H1 (cell line): Measurements from ENCODE around the gene WDR93. TPM values are rescaled to one million over a fixed set of nuclear protein-coding genes. Genes with fewer than 3 reads are reported as not detected.
A peak's percentile ranks its signal among the peaks of the same experiment; 100 is the strongest.

ENCODE experiments used
- CTCF ChIA-PET: fragments of 300-600 bp; sonication (Branson Sonifier 250); formaldehyde crosslinking; loops from one replicate; lab custom pipeline; 2021; ENCODE audit not compliant: partially characterized antibody; lab: Charles Lee
- POLR2A ChIA-PET: fragments of 300-600 bp; sonication (Branson Sonifier 250); formaldehyde crosslinking; loops from one replicate; lab custom pipeline; 2021; ENCODE audit warnings: inconsistent platforms; ENCODE audit not compliant: partially characterized antibody; lab: Charles Lee
- DNase-seq, 2 experiments: peaks; one replicate each; pipeline versions ENCODE4 v3.0.0 to v3.0.0-alpha.2; 2010 to 2022; ENCODE audit warnings: low spot score in 2 of 2, low read depth in 1 of 2, mixed read lengths in 1 of 2
- FAIRE-seq: peaks from 2 replicates; lab custom pipeline; 2011; peaks lifted over from hg19 to GRCh38; lab: Jason Lieb, UNC
- H2AFZ ChIP-seq: 2 replicates; pipeline ENCODE4 v1.8.1; 2012; ENCODE audit warnings: low read length, inconsistent platforms
- H2AK5ac ChIP-seq: 2 replicates; pipeline ENCODE4 v1.6.1; 2013; ENCODE audit warnings: low read depth, low read length
- H2BK120ac ChIP-seq: replicated peaks from 2 replicates; pipeline ENCODE3; 2013; ENCODE audit warnings: low read depth, low read length, inconsistent platforms
- H2BK12ac ChIP-seq: 2 replicates; pipeline ENCODE4 v1.6.1; 2013; ENCODE audit warnings: low read depth, low read length
- H2BK15ac ChIP-seq: 2 replicates; pipeline ENCODE4 v1.6.1; 2013; ENCODE audit warnings: low read length
- H2BK20ac ChIP-seq: 2 replicates; pipeline ENCODE4 v1.6.1; 2013; ENCODE audit warnings: low read length
- H2BK5ac ChIP-seq: 2 replicates; pipeline ENCODE4 v1.6.1; 2013; ENCODE audit warnings: low read depth, low read length
- H3K14ac ChIP-seq: 2 replicates; pipeline ENCODE4 v1.6.1; 2013; ENCODE audit warnings: inconsistent platforms; ENCODE audit not compliant: insufficient read length
- H3K18ac ChIP-seq: 2 replicates; pipeline ENCODE4 v1.6.1; 2013; ENCODE audit warnings: low read length; ENCODE audit errors: extremely low read depth
- H3K23ac ChIP-seq: 2 replicates; pipeline ENCODE4 v1.6.1; 2013; ENCODE audit warnings: inconsistent platforms; ENCODE audit not compliant: insufficient read length
- H3K23me2 ChIP-seq: 2 replicates; pipeline ENCODE4 v1.6.1; 2013; ENCODE audit warnings: low read depth, low read length
- H3K27ac ChIP-seq: 2 replicates; pipeline ENCODE4 v1.6.1; 2011; ENCODE audit warnings: low read depth, low read length, inconsistent platforms
- H3K27me3 ChIP-seq, 4 experiments: replicated peaks in 1 of 4; 1 replicate in 1 of 4; 2 replicates in 3 of 4; pipeline versions ENCODE4 v1.6.1 to v1.8.1; 2011 to 2013; ENCODE audit warnings: low read length in 3 of 4, mild to moderate bottlenecking in 3 of 4, inconsistent platforms in 2 of 4, mixed read lengths in 2 of 4, moderate library complexity in 1 of 4; ENCODE audit not compliant: control insufficient read depth in 3 of 4, insufficient read depth in 3 of 4; ENCODE audit errors: extremely low read depth in 1 of 4
- H3K36me3 ChIP-seq, 4 experiments: 2 replicates each; pipeline versions ENCODE4 v1.6.1 to v1.8.1; 2011 to 2013; ENCODE audit warnings: mild to moderate bottlenecking in 4 of 4, low read length in 3 of 4, moderate library complexity in 2 of 4, control low read depth in 1 of 4, inconsistent platforms in 1 of 4; ENCODE audit not compliant: insufficient read depth in 4 of 4, control insufficient read depth in 2 of 4
- H3K4ac ChIP-seq: replicated peaks from 2 replicates; pipeline ENCODE3; 2013; ENCODE audit warnings: low read length, low read depth, mixed read lengths, inconsistent platforms; ENCODE audit not compliant: insufficient read length
- H3K4me1 ChIP-seq, 4 experiments: replicated peaks in 1 of 4; 1 replicate in 1 of 4; 2 replicates in 3 of 4; pipeline versions ENCODE4 v1.6.1 to v1.8.1; 2011 to 2013; ENCODE audit warnings: low read length in 3 of 4, inconsistent platforms in 2 of 4, mixed read lengths in 1 of 4; ENCODE audit not compliant: insufficient read depth in 4 of 4, control insufficient read depth in 3 of 4
- H3K4me2 ChIP-seq, 2 experiments: 2 replicates each; pipeline versions ENCODE4 v1.6.1 to v1.8.1; 2011 to 2013; ENCODE audit warnings: low read depth in 2 of 2, low read length in 2 of 2, control low read depth in 1 of 2, inconsistent platforms in 1 of 2, mild to moderate bottlenecking in 1 of 2; ENCODE audit not compliant: insufficient read depth in 1 of 2
- H3K4me3 ChIP-seq, 4 experiments: fragments of 200-600, 300-600 bp in 1 of 4; sonication (generic), shearing (Covaris generic), sonication (Bioruptor Twin) in 1 of 4; 2 replicates each; pipeline versions ENCODE4 v1.5.1 to v1.8.1; 2011 to 2016; ENCODE audit warnings: low read length in 4 of 4, low read depth in 3 of 4, control low read depth in 2 of 4, inconsistent platforms in 2 of 4, mild to moderate bottlenecking in 2 of 4, mixed read lengths in 1 of 4, moderate library complexity in 1 of 4; ENCODE audit not compliant: insufficient read depth in 2 of 4; ENCODE audit errors: extremely low read depth in 1 of 4
- H3K56ac ChIP-seq: replicated peaks from 2 replicates; pipeline ENCODE3; 2013; ENCODE audit warnings: low read depth, mild to moderate bottlenecking, mixed read lengths, low read length, inconsistent platforms; ENCODE audit not compliant: insufficient read length
- H3K79me1 ChIP-seq: 2 replicates; pipeline ENCODE4 v1.6.1; 2013; ENCODE audit warnings: low read depth, low read length, control low read depth
- H3K79me2 ChIP-seq, 2 experiments: 2 replicates each; pipeline versions ENCODE4 v1.6.1 to v1.8.1; 2012 to 2013; ENCODE audit warnings: low read length in 2 of 2, mild to moderate bottlenecking in 2 of 2, inconsistent platforms in 1 of 2; ENCODE audit not compliant: insufficient read depth in 2 of 2, control insufficient read depth in 1 of 2
- H3K9ac ChIP-seq, 4 experiments: replicated peaks in 1 of 4; 1 replicate in 1 of 4; 2 replicates in 3 of 4; pipeline versions ENCODE4 v1.6.1 to v1.8.1; 2011 to 2013; ENCODE audit warnings: low read depth in 3 of 4, low read length in 3 of 4, control low read depth in 2 of 4, mild to moderate bottlenecking in 2 of 4, moderate library complexity in 2 of 4, inconsistent platforms in 1 of 4; ENCODE audit errors: extremely low read depth in 1 of 4
- H3K9me3 ChIP-seq, 2 experiments: 2 replicates each; pipeline versions ENCODE4 v1.6.1 to v1.8.1; 2012 to 2013; ENCODE audit warnings: mild to moderate bottlenecking in 2 of 2, moderate library complexity in 2 of 2, control low read depth in 1 of 2, inconsistent platforms in 1 of 2, low read depth in 1 of 2, low read length in 1 of 2, mixed read lengths in 1 of 2; ENCODE audit not compliant: insufficient read depth in 2 of 2
- H4K20me1 ChIP-seq, 2 experiments: replicated peaks in 1 of 2; 2 replicates each; pipeline versions ENCODE3 to v1.8.1; 2011 to 2013; ENCODE audit warnings: inconsistent platforms in 2 of 2, low read length in 2 of 2, mild to moderate bottlenecking in 1 of 2; ENCODE audit not compliant: insufficient read depth in 2 of 2, control insufficient read depth in 1 of 2
- H4K5ac ChIP-seq: 2 replicates; pipeline ENCODE4 v1.6.1; 2013; ENCODE audit warnings: low read length, low read depth, mixed read lengths, inconsistent platforms; ENCODE audit not compliant: insufficient read length
- H4K8ac ChIP-seq: 2 replicates; pipeline ENCODE4 v1.8.0; 2013; ENCODE audit warnings: mild to moderate bottlenecking, moderate library complexity, low read length, inconsistent platforms; ENCODE audit not compliant: insufficient read depth; ENCODE audit errors: extremely low read depth
- H4K91ac ChIP-seq: replicated peaks from 2 replicates; pipeline ENCODE3; 2013; ENCODE audit warnings: low read length, mixed read lengths, inconsistent platforms; ENCODE audit not compliant: insufficient read length
- CTBP2 ChIP-seq: IDR thresholded peaks from 2 replicates; pipeline ENCODE4 v1.7.0; 2011; ENCODE audit warnings: borderline replicate concordance, mild to moderate bottlenecking, moderate library complexity, mixed read lengths, low read length; ENCODE audit not compliant: insufficient read depth, insufficient read length
- WGBS, 2 experiments: shearing (Covaris generic) in 1 of 2; methylation state at CpG; one replicate each; pipeline versions ENCODE4 v1.1.6 to v1.1.7; 2013 to 2015; ENCODE audit warnings: low lambda C conversion rate in 2 of 2, mixed read lengths in 2 of 2, inconsistent platforms in 1 of 2, low coverage in 1 of 2, missing lambda C conversion rate in 1 of 2; ENCODE audit not compliant: insufficient replicate concordance in 2 of 2, insufficient coverage in 1 of 2, insufficient read length in 1 of 2; ENCODE audit errors: extremely low coverage in 1 of 2, missing lambda C conversion rate in 1 of 2; 5-methylcytosine and 5-hydroxymethylcytosine counted together
- polyA plus RNA-seq, 7 experiments: library from polyadenylated mRNA; depleted of rRNA in 3 of 7; stranded (reverse) in 5 of 7; unstranded in 2 of 7; fragments of >200 nt in 5 of 7; fragments of 200-250 nt in 2 of 7; gene quantifications; 1 replicate in 5 of 7; 2 replicates in 1 of 7; 4 replicates in 1 of 7; pipeline versions ENCODE4 v1.2.1 to v1.2.3, GENCODE V29; 2011 to 2013; ENCODE audit warnings: missing spikeins in 2 of 7, mixed read lengths in 2 of 7
- total RNA-seq: library from RNA; stranded (reverse); fragmentation: NEBNext Ultra II Directional; extraction: Animal tissue kit (Norgen Biotek cat#: 25700); gene quantifications from 2 replicates; pipeline ENCODE4 v1.2.1, GENCODE V29; 2021
- TF ChIP-seq, protein P1 (sequence below), 3 experiments: IDR thresholded peaks; 1 replicate in 2 of 3; 2 replicates in 1 of 3; pipeline versions ENCODE4 v1.5.1 to v1.6.1; 2011; ENCODE audit warnings: low read length in 3 of 3, mild to moderate bottlenecking in 3 of 3, inconsistent platforms in 2 of 3, low read depth in 1 of 3, moderate library complexity in 1 of 3; ENCODE audit not compliant: insufficient read depth in 1 of 3; ENCODE audit errors: control extremely low read depth in 1 of 3

WDR93 gene
- total and polyA plus RNA-seq, 2 of the 8 experiments (the other 6 are each of a cell fraction or from before 2014, with no cell fraction given) = 0.03 TPM; not detected in 1

- H3K9ac ChIP-seq = no peak overlapping the region
- H3K79me2 ChIP-seq = peaks cover 0 to 8% of the 10 kb centered on the region in 2 experiments; a peak in 2 of 4 replicates
- no peak overlapping the region for H2BK20ac ChIP-seq
- no peaks in the 10 kb centered on the region for H3K9me3 ChIP-seq
- no peak overlapping the region for H3K23ac ChIP-seq
- peaks cover 0 to 12% (median 0%) of the 10 kb centered on the region in 4 experiments; a peak in 1 of 8 replicates for H3K36me3 ChIP-seq
- peaks cover 0 to 2% (median under 1%) of the 10 kb centered on the region in 4 experiments; a peak in 2 of 7 replicates for H3K4me1 ChIP-seq
- DNase-seq = no peak
- no peaks in the 10 kb centered on the region for H3K27me3 ChIP-seq
- no peak overlapping the region for H3K14ac ChIP-seq
- peak overlapping the region; percentile 71; the same call in 1 of the 2 replicates for H4K8ac ChIP-seq
- ChIA-PET CTCF (interaction anchor here (0.6 to 1.4 kb wide), 3 partner anchors 16 to 37 kb away, joined by 3 to 5 read pairs (median 4); no protein-coding TSS in a partner anchor), POLR2A (interaction anchor here (0.6 kb wide), 1 partner anchor 137 kb away, joined by 3 read pairs; no protein-coding TSS in a partner anchor)
- H2BK120ac ChIP-seq = no peak overlapping the region
- peaks cover 3 to 5% of the 10 kb centered on the region in 2 experiments for H4K20me1 ChIP-seq
- H3K4me3 ChIP-seq = no peak overlapping the region
- no peak overlapping the region for H3K4ac ChIP-seq
- H3K27ac ChIP-seq = no peak overlapping the region
- TF ChIP-seq, protein P1, sequence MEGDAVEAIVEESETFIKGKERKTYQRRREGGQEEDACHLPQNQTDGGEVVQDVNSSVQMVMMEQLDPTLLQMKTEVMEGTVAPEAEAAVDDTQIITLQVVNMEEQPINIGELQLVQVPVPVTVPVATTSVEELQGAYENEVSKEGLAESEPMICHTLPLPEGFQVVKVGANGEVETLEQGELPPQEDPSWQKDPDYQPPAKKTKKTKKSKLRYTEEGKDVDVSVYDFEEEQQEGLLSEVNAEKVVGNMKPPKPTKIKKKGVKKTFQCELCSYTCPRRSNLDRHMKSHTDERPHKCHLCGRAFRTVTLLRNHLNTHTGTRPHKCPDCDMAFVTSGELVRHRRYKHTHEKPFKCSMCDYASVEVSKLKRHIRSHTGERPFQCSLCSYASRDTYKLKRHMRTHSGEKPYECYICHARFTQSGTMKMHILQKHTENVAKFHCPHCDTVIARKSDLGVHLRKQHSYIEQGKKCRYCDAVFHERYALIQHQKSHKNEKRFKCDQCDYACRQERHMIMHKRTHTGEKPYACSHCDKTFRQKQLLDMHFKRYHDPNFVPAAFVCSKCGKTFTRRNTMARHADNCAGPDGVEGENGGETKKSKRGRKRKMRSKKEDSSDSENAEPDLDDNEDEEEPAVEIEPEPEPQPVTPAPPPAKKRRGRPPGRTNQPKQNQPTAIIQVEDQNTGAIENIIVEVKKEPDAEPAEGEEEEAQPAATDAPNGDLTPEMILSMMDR (IDR thresholded peaks at IDR 0.05; ENCODE audit: control extremely low read depth in 1 of 3, insufficient read depth in 1 of 3, low read depth in 1 of 3, low read length in 3 of 3) = peak in 1 of 3 experiments; percentile 15; a peak in 2 of 4 replicates
- TF ChIP-seq CTBP2 = no peak
- 82% methylated on average over 16 of the region's 16 CpGs; no CpG with 5 or more reads in 1 of the 2 experiments for WGBS, 2 experiments
- H3K79me1 ChIP-seq = peaks cover 8% of the 10 kb centered on the region; the same call in 1 of the 2 replicates
- H3K56ac ChIP-seq = no peak overlapping the region
- H3K18ac ChIP-seq = no peak overlapping the region
- H3K4me2 ChIP-seq = no peak overlapping the region
- no peak overlapping the region for H2BK5ac ChIP-seq
- H3K23me2 ChIP-seq = peaks cover 5% of the 10 kb centered on the region; the same call in 1 of the 2 replicates
- no peak overlapping the region for H2BK12ac ChIP-seq
- no peak overlapping the region for H4K91ac ChIP-seq
- no peak overlapping the region for H2AK5ac ChIP-seq
- H4K5ac ChIP-seq = no peak overlapping the region
- no peak overlapping the region for H2BK15ac ChIP-seq
- FAIRE-seq = no peak
- no peak overlapping the region for H2AFZ ChIP-seq
Observed at GRCh38 chr15:89652666-89653065, 37.9 kb upstream of the WDR93 start.
